GM19324 (cell line): ENCODE measurements around the gene RPUSD1.
A peak's percentile ranks its signal among the peaks of the same experiment; 100 is the strongest.
"Not testable (repeated sequence)": the region's sequence is repeated elsewhere in the genome, so short reads cannot be mapped to it uniquely, and the experiment has no call there.

Source experiments
- ATAC-seq: cut with Tn5 transposase; IDR thresholded peaks from one replicate; pipeline ENCODE4 v1.9.1; 2021; ENCODE audit warnings: mild to moderate bottlenecking, moderate library complexity; ENCODE audit not compliant: unreplicated experiment, low FRiP score

Gene RPUSD1

GRCh38 chr16:754121-754607 is 34.0 kb downstream of the RPUSD1 start:
- ATAC-seq, result not testable (repeated sequence)

GRCh38 chr16:752007-752312 is 36.2 kb downstream of the RPUSD1 start:
- ATAC-seq, result no peak

- ATAC-seq, result no peak
Observed at GRCh38 chr16:751152-752006, 36.8 kb downstream of the RPUSD1 start.

- no peak for ATAC-seq
Observed at GRCh38 chr16:750485-750884, 37.7 kb downstream of the RPUSD1 start.

DNA sequence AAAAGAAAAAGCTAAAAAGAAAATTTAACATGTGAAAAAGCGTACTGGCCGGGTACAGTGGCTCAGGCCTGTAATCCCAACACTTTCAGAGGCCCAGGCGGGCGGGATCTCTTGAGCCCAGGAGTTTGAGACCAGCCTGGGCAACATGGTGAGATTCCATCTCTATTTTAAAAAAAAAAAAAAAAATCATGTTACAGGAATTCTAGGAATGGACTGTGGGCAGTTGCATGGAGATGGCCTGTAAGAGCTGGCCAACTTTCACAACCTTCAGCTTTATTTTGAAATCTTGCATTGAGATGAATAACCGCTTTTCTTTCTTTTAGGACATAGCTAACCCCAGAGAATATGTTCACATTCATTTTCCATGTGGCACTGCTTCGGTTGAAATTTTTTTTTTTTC is 39.2 kb downstream of the RPUSD1 start:
- no peak for ATAC-seq

GRCh38 chr16:747978-748746 is 40.0 kb downstream of the RPUSD1 start:
- no peak for ATAC-seq

DNA sequence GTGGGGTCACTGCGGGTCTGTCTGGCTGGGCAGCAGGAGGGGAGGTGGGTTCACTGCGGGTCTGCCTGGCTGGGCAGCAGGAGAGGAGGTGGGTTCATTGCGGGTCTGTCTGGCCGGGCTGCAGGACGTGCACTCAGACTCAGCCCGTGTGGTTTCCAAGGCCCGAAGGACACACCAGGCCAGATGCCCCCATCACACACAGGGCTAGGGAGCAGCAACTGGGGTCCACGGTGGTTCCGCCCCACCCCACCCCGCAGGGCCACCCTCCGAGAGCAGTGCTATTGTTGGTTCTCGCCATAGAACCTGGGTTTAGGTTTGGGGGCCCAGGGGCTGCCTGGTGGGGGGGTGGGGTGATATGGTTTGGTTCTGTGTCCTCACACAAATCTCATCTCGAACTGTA is 41.5 kb downstream of the RPUSD1 start:
- no peak for ATAC-seq

- ATAC-seq, result no peak
Observed at GRCh38 chr16:745739-746138, 42.4 kb downstream of the RPUSD1 start.

- no peak for ATAC-seq
Observed at GRCh38 chr16:743794-744500, 44.2 kb downstream of the RPUSD1 start.

DNA sequence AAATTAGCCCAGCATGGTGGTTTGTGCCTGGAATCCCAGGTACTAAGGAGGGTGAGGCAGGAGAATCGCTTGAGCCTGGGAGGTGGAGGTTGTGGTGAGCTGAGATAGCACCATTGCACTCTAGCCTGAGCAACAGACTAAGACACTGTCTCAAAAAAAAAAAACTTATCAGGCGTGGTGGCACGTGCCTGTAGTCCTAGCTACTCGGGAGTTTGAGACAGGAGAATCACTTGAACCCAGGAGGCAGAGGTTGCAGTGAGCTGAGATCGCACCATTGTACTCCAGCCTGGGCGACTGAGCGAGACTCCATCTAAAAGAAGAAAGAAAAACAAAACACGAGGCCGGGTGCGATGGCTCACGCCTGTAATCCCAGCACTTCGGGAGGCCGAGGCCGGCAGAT is 45.3 kb downstream of the RPUSD1 start:
- ATAC-seq, result not testable (repeated sequence)

DNA sequence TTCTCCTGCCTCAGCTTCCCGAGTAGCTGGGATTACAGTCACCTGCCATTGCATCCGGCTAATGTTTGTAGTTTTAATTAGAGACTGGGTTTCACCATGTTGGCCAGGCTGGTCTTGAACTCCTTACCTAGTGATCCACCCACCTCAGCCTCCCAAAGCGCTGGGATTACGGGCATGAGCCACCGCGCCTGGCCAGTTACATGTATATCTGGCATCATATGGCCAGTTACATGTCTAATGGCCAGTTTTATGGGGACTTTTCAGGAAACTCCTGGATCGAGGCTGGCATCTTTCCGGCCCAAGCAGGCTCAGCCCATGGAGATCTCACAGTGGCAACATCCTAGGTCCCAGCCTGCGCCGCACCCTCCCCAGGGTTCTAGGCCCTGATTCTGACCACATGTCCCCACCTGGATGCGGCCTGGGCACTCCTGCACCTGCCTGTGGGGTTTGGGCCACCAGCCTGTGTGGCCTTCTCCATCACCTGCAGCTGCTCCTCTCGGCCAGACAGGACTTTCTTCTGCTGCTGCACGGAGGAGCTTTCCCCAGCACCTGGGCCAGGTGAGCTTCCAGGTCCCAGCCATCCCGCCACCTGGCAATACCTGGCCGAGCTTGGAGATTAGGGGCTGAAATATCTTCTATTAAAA is 46.1 kb downstream of the RPUSD1 start:
- ATAC-seq, result no peak

GRCh38 chr16:740764-741505 is 47.2 kb downstream of the RPUSD1 start, which contains the start of gene CIAO3:
CIAO3 (minus strand) TSS chr16:740997; CDS start chr16:740985, 12 bp downstream.
- ATAC-seq, result peak; percentile 87

GRCh38 chr16:740459-740763 is 47.8 kb downstream of the RPUSD1 start:
- peak; percentile 5 for ATAC-seq

DNA sequence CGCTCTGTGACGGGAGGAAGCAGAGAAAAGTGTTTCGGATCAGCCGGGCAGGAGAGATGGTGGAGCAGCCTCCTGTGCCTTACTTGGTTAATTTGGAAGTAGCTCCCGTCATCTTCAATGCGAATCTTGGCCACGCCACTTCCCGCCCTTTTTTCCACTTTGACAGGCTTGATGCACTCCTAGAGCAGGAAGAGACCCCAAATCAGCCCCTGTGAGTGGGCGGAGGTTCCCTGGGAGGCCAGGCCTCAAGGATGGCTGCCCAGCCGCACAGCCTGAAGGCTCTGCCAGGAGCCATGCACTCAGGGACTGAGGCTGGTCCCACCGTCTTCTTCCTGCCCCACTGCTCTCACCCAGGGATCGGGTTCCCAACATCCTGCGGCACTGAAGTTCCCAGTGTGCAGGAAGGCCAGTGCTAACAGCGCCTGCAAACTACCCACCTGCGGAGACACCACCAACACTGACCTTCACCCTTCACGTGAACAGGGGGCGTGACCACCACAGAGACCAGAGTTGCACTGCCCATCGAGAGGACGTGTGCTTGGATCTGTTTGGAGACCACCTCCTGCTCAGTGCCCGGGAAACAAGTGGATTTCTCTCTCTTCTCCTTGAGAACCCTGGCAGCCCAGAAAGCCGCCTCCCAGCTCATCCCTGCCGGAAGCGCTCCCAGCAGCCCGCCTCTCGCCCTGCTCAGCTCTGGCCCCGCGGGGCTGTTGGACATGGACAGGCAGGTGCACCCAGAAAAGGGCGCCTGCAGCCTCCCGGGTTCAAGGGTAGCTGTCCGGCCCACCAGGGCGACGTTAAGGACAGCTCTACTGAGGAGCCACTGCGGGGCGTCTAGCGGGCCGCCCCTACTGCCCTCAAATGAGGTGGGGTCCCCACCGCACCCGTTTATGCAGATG is 48.4 kb downstream of the RPUSD1 start:
- no peak for ATAC-seq

DNA sequence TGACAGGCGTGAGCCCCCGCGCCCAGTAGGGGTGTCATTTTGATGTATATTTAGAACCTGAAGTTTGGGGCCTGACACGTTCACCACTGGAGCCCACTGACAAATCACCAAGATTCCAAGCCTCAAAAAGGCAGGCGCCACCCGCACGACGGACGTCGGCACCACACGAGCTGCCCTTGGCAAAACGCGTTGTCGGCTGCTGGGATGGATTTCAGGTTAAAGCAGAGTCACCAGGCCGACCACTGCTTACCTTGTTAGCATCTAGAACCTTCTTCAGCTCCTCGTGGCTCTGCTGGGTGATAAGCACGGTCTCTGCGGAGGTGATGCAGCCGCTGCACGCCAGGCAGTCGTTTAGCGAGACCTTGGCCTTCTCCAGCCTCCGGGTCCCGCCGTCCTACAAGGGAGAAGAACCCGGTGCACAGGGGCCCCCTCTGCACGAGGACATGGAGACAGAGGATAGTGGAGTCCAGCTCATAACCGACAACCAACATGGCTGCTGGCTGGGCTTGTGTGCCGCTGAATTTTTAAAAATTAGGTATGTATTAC is 51.2 kb downstream of the RPUSD1 start:
- ATAC-seq, result no peak

DNA sequence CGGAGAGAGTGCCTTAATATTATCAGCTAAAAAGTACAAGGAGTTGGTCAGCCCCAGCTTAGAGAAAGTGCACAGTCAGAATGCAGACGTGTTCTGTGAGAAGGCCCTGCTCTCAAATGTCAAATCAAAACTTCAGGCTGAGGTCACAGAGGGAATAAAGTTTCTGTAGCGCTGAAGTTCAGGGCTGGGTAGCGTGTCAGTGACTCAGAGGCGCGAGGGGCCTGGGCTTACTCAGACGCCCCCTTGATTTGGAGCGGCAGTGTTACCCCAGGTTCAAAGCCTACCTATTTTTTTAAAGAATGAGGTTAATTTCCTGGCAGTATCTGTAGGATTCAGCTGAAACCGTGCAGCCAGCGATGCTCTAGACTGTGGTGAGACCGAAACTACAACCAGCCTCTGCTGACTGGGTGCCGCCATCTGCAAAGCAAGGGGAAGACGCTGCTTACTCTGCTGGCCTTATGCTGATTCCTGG is 52.2 kb downstream of the RPUSD1 start:
- no peak for ATAC-seq

GRCh38 chr16:734981-735881 is 53.0 kb downstream of the RPUSD1 start:
- no peak for ATAC-seq
